Activated B cell treated with CpG ODN at 0.5 μM for 24 hours (primary cell): ENCODE results near the gene NFIA. TPM values are rescaled to one million over a fixed set of nuclear protein-coding genes. Genes with fewer than 3 reads are reported as not detected.

ENCODE experiments used
- ATAC-seq: fragments of 200-7000 bp; cut with Tn5 transposase; one replicate; pipeline ENCODE4 v1.10.0; 2021; ENCODE audit warnings: low read depth, mild to moderate bottlenecking, moderate library complexity
- CTCF ChIA-PET: fragments of 350-600 bp; sonication (Branson Sonifier 250); formaldehyde crosslinking; loops from one replicate; lab custom pipeline; 2021; ENCODE audit warnings: antibody characterized with exemption; lab: Charles Lee
- POLR2A ChIA-PET: fragments of 350-600 bp; sonication (Branson Sonifier 250); formaldehyde crosslinking; loops from one replicate; lab custom pipeline; 2021; ENCODE audit warnings: antibody characterized with exemption; lab: Charles Lee
- DNase-seq: peaks from one replicate; pipeline ENCODE4 v3.0.0; 2022
- H3K27ac Mint-ChIP-seq: one replicate; pipeline ENCODE4 v1.8.0; 2020; ENCODE audit warnings: mixed read lengths
- H3K27me3 Mint-ChIP-seq: one replicate; pipeline ENCODE4 v1.8.0; 2021; ENCODE audit warnings: mixed read lengths
- H3K36me3 Mint-ChIP-seq: one replicate; pipeline ENCODE4 v1.8.0; 2021; ENCODE audit warnings: low read depth, mixed read lengths
- H3K4me1 Mint-ChIP-seq: one replicate; pipeline ENCODE4 v1.8.0; 2021; ENCODE audit warnings: mixed read lengths
- H3K4me3 Mint-ChIP-seq: one replicate; pipeline ENCODE4 v1.8.0; 2020; ENCODE audit warnings: mild to moderate bottlenecking, mixed read lengths
- H3K9me3 Mint-ChIP-seq: one replicate; pipeline ENCODE4 v1.8.0; 2020; ENCODE audit warnings: mixed read lengths
- intact Hi-C: fragments of 100-400 bp; cut with micrococcal nuclease; formaldehyde crosslinking; loops from one replicate; pipeline ENCODE4 v1.15.1; 2024
- total RNA-seq: library from RNA; stranded (reverse); gene quantifications from 2 replicates; pipeline ENCODE4 v1.2.3, GENCODE V29; 2022
- TF ChIP-seq, protein P1 (sequence below): fragments of 200-600 bp; IDR thresholded peaks from one replicate; pipeline ENCODE4 v1.8.0; 2022; ENCODE audit warnings: antibody characterized with exemption, mild to moderate bottlenecking

NFIA gene
- total RNA-seq, 1 donor from 2014 or later, result 0.13 TPM

GRCh38 chr1:61046434-61046833 lies 35.9 kb upstream of the NFIA start:
- TF ChIP-seq, protein P1, sequence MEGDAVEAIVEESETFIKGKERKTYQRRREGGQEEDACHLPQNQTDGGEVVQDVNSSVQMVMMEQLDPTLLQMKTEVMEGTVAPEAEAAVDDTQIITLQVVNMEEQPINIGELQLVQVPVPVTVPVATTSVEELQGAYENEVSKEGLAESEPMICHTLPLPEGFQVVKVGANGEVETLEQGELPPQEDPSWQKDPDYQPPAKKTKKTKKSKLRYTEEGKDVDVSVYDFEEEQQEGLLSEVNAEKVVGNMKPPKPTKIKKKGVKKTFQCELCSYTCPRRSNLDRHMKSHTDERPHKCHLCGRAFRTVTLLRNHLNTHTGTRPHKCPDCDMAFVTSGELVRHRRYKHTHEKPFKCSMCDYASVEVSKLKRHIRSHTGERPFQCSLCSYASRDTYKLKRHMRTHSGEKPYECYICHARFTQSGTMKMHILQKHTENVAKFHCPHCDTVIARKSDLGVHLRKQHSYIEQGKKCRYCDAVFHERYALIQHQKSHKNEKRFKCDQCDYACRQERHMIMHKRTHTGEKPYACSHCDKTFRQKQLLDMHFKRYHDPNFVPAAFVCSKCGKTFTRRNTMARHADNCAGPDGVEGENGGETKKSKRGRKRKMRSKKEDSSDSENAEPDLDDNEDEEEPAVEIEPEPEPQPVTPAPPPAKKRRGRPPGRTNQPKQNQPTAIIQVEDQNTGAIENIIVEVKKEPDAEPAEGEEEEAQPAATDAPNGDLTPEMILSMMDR, result no peak
- Mint-ChIP-seq H3K27ac (no peak overlapping the region), H3K9me3 (no peaks in the 10 kb centered on the region), H3K4me3 (no peak overlapping the region), H3K4me1 (peaks cover 14% of the 10 kb centered on the region), H3K27me3 (peaks cover 44% of the 10 kb centered on the region), H3K36me3 (no peaks in the 10 kb centered on the region)
- CTCF ChIA-PET, result no interaction called here
- no peak for ATAC-seq
- intact Hi-C loops, result no loop called here
- POLR2A ChIA-PET, result no interaction called here
- DNase-seq, result no peak

DNA sequence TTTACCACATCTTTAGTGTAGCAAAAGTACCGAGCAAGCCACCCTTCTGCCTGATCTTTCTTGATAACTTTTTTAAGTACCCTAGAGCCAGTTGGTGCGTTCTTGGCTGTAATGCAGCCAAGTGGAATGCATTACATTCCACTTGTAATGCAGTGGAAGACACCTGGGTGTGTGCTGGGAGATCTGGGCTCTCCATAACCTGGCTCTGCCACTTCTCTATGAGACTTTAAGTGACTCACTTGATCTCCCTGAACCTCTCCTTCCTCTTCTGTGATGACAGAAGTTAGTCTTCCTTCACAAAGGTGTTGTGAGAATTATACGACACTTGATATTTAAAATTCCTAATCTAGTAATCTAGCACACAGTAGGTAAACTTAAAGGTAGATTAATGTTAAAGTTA lies 35.3 kb upstream of the NFIA start:
- TF ChIP-seq, protein P1, result no peak
- no peaks in the 10 kb centered on the region for H3K36me3 Mint-ChIP-seq
- no peaks in the 10 kb centered on the region for H3K9me3 Mint-ChIP-seq
- H3K4me1 Mint-ChIP-seq, result peaks cover 14% of the 10 kb centered on the region
- ChIA-PET POLR2A (no interaction called here), CTCF (no interaction called here)
- peaks cover 47% of the 10 kb centered on the region for H3K27me3 Mint-ChIP-seq
- intact Hi-C loops, result no loop called here
- no peak overlapping the region for H3K4me3 Mint-ChIP-seq
- ATAC-seq, result no peak
- H3K27ac Mint-ChIP-seq, result no peak overlapping the region
- DNase-seq, result no peak

DNA sequence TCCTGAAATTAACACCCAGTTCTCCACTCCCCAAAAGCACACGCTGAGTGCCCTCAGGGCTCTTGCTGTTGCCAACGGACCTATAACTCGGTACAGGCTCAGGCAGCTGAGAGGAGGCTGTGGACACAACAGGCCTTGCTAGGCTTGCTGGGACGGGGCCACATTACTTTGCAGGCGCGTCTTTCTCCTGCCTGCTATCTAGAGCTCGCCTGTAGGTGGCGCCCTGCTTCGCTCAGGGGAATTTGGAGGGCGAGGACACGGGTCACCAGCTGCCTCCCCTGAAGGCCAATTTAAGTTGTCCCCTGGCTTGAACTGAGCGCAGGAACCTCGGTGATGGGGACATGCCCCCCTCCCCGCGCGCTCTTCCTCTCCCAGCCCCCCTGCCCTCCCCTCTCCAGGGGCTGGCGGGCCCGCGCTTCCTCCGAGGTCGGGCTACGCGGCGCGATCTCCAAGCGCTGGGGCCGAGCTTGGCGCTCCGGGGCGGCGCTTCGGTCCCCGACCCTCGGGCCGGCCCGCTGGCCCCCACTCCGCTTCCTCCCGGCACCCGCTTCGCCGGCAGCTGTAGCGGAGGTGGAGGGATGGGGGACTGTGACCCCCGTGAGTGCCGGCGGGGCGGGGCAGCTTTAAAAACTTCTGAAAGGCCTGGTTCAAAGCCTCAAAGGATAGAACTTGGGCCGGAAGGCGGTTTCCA lies 32.4 kb upstream of the NFIA start:
- intact Hi-C loops, result loop anchor here (1.0 to 2.0 kb wide), 5 partner anchors 27 to 802 kb away; no protein-coding TSS in a partner anchor
- no peaks in the 10 kb centered on the region for H3K9me3 Mint-ChIP-seq
- peaks cover 29% of the 10 kb centered on the region for H3K4me1 Mint-ChIP-seq
- peaks cover 54% of the 10 kb centered on the region for H3K27me3 Mint-ChIP-seq
- DNase-seq (peak; percentile 82), ATAC-seq (peak; percentile 87)
- POLR2A ChIA-PET, result interaction anchor here (0.6 to 2.4 kb wide), 3 partner anchors 28 to 44 kb away, joined by 3 to 29 read pairs (median 6); no protein-coding TSS in a partner anchor
- TF ChIP-seq, protein P1, result peak; percentile 36
- no peak overlapping the region for H3K27ac Mint-ChIP-seq
- peak overlapping the region; percentile 82 for H3K4me3 Mint-ChIP-seq
- no peaks in the 10 kb centered on the region for H3K36me3 Mint-ChIP-seq
- CTCF ChIA-PET, result interaction anchor here (0.6 to 3.4 kb wide), 28 partner anchors 9 to 1073 kb away, joined by 3 to 28 read pairs (median 4); no protein-coding TSS in a partner anchor

DNA sequence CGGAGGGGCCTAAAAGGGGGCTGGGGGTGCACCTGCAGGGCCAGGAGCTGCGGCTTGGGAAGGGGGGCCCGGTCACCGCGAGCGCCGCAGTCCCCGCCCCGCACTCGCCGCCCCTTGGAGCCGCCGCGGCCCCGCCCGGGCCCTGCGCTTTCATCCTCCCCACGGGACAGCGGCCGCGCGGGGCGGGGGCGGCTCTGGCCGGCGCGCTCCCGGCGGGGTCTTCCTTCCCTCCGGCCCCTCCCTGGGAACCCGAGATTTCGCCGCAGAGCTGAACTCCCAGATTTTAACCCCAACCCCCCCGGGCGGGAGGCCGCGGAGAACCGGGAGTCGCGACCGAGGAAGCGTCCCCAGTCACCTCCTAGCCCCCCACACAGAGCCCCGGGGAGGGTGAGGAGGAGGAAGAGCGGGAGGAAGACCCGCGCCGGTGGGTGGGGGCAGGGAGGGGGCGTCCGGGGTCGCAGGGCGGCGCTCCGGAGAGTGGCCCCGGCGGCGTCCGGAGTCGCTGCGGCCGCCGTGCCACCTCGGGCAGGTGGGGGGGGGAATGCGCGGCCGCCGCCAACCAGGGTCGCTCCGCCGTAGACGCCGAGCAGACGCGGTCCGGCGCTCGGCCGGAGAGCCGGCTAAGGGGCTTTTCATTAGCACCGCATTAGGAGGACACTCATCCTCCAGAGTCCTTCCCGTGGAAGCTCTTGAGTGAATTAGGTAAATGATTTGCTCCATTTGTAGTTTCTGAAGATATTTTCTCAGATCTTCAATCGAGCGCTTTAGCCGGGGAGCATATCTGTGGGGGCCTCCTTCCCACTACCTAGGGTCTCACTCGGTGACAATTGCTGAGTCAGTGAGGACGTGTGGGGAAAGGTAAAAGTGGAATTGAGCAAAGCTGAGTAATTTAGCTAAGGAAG lies 31.6 kb upstream of the NFIA start:
- CTCF ChIA-PET, result interaction anchor here (0.6 to 3.4 kb wide), 28 partner anchors 8 to 1074 kb away, joined by 3 to 28 read pairs (median 4); no protein-coding TSS in a partner anchor
- H3K9me3 Mint-ChIP-seq, result no peaks in the 10 kb centered on the region
- POLR2A ChIA-PET, result interaction anchor here (0.6 to 2.4 kb wide), 4 partner anchors 27 to 648 kb away, joined by 3 to 29 read pairs (median 4); no protein-coding TSS in a partner anchor
- peak; percentile 52 for ATAC-seq
- H3K36me3 Mint-ChIP-seq, result no peaks in the 10 kb centered on the region
- no peak overlapping the region for H3K27ac Mint-ChIP-seq
- peaks cover 29% of the 10 kb centered on the region for H3K4me1 Mint-ChIP-seq
- peak overlapping the region; percentile 82 for H3K4me3 Mint-ChIP-seq
- intact Hi-C loops, result loop anchor here (1.0 to 2.0 kb wide), 5 partner anchors 27 to 802 kb away; no protein-coding TSS in a partner anchor
- TF ChIP-seq, protein P1, result no peak
- peak; percentile 40 for DNase-seq
- H3K27me3 Mint-ChIP-seq, result peaks cover 55% of the 10 kb centered on the region
